Mesenchymal stem cell (in vitro differentiated cells and primary cell): ENCODE results near the gene FNDC10.
A peak's percentile ranks its signal among the peaks of the same experiment; 100 is the strongest.

Experiments used
- DNase-seq: peaks from one replicate; pipeline ENCODE4 v3.0.0-alpha.2; 2013
- H2AFZ ChIP-seq: one replicate; pipeline ENCODE4 v1.6.1; 2013; ENCODE audit warnings: low read depth, mild to moderate bottlenecking, control low read depth, inconsistent platforms, low read length, moderate library complexity
- H2AK5ac ChIP-seq: 2 replicates; pipeline ENCODE4 v1.6.1; 2013; ENCODE audit warnings: low read length, moderate library complexity, mild to moderate bottlenecking, inconsistent platforms; ENCODE audit not compliant: severe bottlenecking
- H2BK120ac ChIP-seq: one replicate; pipeline ENCODE4 v1.6.1; 2013; ENCODE audit warnings: low read depth, mild to moderate bottlenecking, inconsistent platforms, low read length, moderate library complexity
- H2BK12ac ChIP-seq, 2 experiments: one replicate each; pipeline ENCODE4 v1.6.1; 2013; ENCODE audit warnings: inconsistent platforms in 2 of 2, low read length in 2 of 2, mild to moderate bottlenecking in 2 of 2, moderate library complexity in 2 of 2, control low read depth in 1 of 2
- H2BK15ac ChIP-seq: one replicate; pipeline ENCODE4 v1.6.1; 2013; ENCODE audit warnings: mild to moderate bottlenecking, low read depth, inconsistent platforms; ENCODE audit not compliant: poor library complexity, severe bottlenecking
- H2BK5ac ChIP-seq: 2 replicates; pipeline ENCODE4 v1.6.1; 2013; ENCODE audit warnings: low read depth, mild to moderate bottlenecking, low read length, control low read depth, inconsistent platforms; ENCODE audit not compliant: poor library complexity, severe bottlenecking
- H3K14ac ChIP-seq, 2 experiments: one replicate each; pipeline ENCODE4 v1.6.1; 2013; ENCODE audit warnings: inconsistent platforms in 2 of 2, low read length in 2 of 2, control low read depth in 1 of 2, mild to moderate bottlenecking in 1 of 2, moderate library complexity in 1 of 2
- H3K18ac ChIP-seq, 2 experiments: one replicate each; pipeline ENCODE4 v1.6.1; 2013; ENCODE audit warnings: inconsistent platforms in 2 of 2, low read length in 2 of 2, control low read depth in 1 of 2, low read depth in 1 of 2, mild to moderate bottlenecking in 1 of 2
- H3K23ac ChIP-seq, 2 experiments: one replicate each; pipeline ENCODE4 v1.6.1; 2013; ENCODE audit warnings: inconsistent platforms in 2 of 2, low read length in 2 of 2, mild to moderate bottlenecking in 2 of 2, moderate library complexity in 2 of 2, control low read depth in 1 of 2
- H3K27ac ChIP-seq: 2 replicates; pipeline ENCODE4 v1.5.1; 2013; ENCODE audit warnings: mild to moderate bottlenecking, moderate library complexity, low read length, control low read depth, inconsistent platforms; ENCODE audit not compliant: poor library complexity, severe bottlenecking
- H3K27me3 ChIP-seq, 2 experiments: 2 replicates each; pipeline versions ENCODE4 v1.6.1 to v1.7.0; 2013; ENCODE audit warnings: low read length in 2 of 2, mild to moderate bottlenecking in 2 of 2, moderate library complexity in 2 of 2, control low read depth in 1 of 2, inconsistent platforms in 1 of 2; ENCODE audit not compliant: control insufficient read depth in 1 of 2, insufficient read depth in 1 of 2
- H3K36me3 ChIP-seq, 2 experiments: 2 replicates each; pipeline versions ENCODE4 v1.6.1 to v1.7.0; 2013; ENCODE audit warnings: low read length in 2 of 2, control low read depth in 1 of 2, inconsistent platforms in 1 of 2, low read depth in 1 of 2, mild to moderate bottlenecking in 1 of 2; ENCODE audit not compliant: insufficient read depth in 2 of 2, control insufficient read depth in 1 of 2
- H3K4ac ChIP-seq, 2 experiments: one replicate each; pipeline ENCODE4 v1.6.1; 2013; ENCODE audit warnings: inconsistent platforms in 2 of 2, low read length in 2 of 2, mild to moderate bottlenecking in 2 of 2, moderate library complexity in 2 of 2, control low read depth in 1 of 2, low read depth in 1 of 2
- H3K4me1 ChIP-seq: 2 replicates; pipeline ENCODE4 v1.6.1; 2013; ENCODE audit warnings: low read depth, low read length, control low read depth; ENCODE audit not compliant: control insufficient read depth, insufficient read depth
- H3K4me2 ChIP-seq: 2 replicates; pipeline ENCODE4 v1.6.1; 2013; ENCODE audit warnings: low read length, mild to moderate bottlenecking, inconsistent platforms; ENCODE audit not compliant: poor library complexity, severe bottlenecking
- H3K4me3 ChIP-seq, 2 experiments: 2 replicates each; pipeline versions ENCODE4 v1.5.1 to v1.7.0; 2013; ENCODE audit warnings: low read length in 2 of 2, mild to moderate bottlenecking in 2 of 2, control low read depth in 1 of 2, low read depth in 1 of 2; ENCODE audit not compliant: insufficient read depth in 1 of 2
- H3K79me1 ChIP-seq: replicated peaks from 2 replicates; pipeline ENCODE4 v1.6.1; 2013; ENCODE audit warnings: mild to moderate bottlenecking, control low read depth, low read length, inconsistent platforms; ENCODE audit not compliant: poor library complexity, severe bottlenecking
- H3K9ac ChIP-seq: 2 replicates; pipeline ENCODE4 v1.7.0; 2013; ENCODE audit warnings: mild to moderate bottlenecking, low read length, moderate library complexity
- H3K9me3 ChIP-seq: 2 replicates; pipeline ENCODE4 v1.7.0; 2013; ENCODE audit warnings: mild to moderate bottlenecking, low read length; ENCODE audit not compliant: control insufficient read depth
- H4K8ac ChIP-seq: one replicate; pipeline ENCODE4 v1.6.1; 2013; ENCODE audit warnings: inconsistent platforms, mild to moderate bottlenecking, low read length, moderate library complexity
- H4K91ac ChIP-seq: one replicate; pipeline ENCODE4 v1.6.1; 2013; ENCODE audit warnings: mild to moderate bottlenecking, low read length, inconsistent platforms
- WGBS: methylation state at CpG from one replicate; pipeline ENCODE4 v1.1.7; 2013; ENCODE audit warnings: mixed read lengths; 5-methylcytosine and 5-hydroxymethylcytosine counted together

Gene FNDC10

GRCh38 chr1:1598720-1599029, 1.3 kb downstream of the FNDC10 start:
- Histone ChIP-seq H2AFZ (no peak overlapping the region), H3K27me3 (peaks cover 73 to 74% of the 10 kb centered on the region in 2 experiments), H2BK120ac (no peak overlapping the region), H3K4me2 (no peak overlapping the region), H3K4ac (no peak overlapping the region), H3K36me3 (peaks cover 0 to 3% of the 10 kb centered on the region in 2 experiments), H2BK15ac (no peak overlapping the region), H3K9me3 (no peaks in the 10 kb centered on the region), H3K9ac (no peak overlapping the region), H4K8ac (no peak overlapping the region), H2AK5ac (no peak overlapping the region), H3K27ac (no peak overlapping the region), H3K18ac (no peak overlapping the region), H3K14ac (no peak overlapping the region), H2BK5ac (no peak overlapping the region), H3K4me1 (peaks cover 38% of the 10 kb centered on the region), H3K23ac (no peak overlapping the region), H3K79me1 (no peaks in the 10 kb centered on the region), H3K4me3 (no peak overlapping the region), H4K91ac (no peak overlapping the region), H2BK12ac (no peak overlapping the region)
- 89% methylated on average over 13 of the region's 13 CpGs for WGBS
- DNase-seq = no peak

- H4K8ac ChIP-seq = no peak overlapping the region
- peaks cover 38% of the 10 kb centered on the region for H3K4me1 ChIP-seq
- DNase-seq = no peak
- no peak overlapping the region for H3K4ac ChIP-seq
- no peak overlapping the region for H2BK5ac ChIP-seq
- no peak overlapping the region for H3K9ac ChIP-seq
- no peak overlapping the region for H2BK12ac ChIP-seq
- H3K79me1 ChIP-seq = no peaks in the 10 kb centered on the region
- no peak overlapping the region for H2BK120ac ChIP-seq
- H3K4me2 ChIP-seq = no peak overlapping the region
- no peak overlapping the region for H3K4me3 ChIP-seq
- no peak overlapping the region for H3K14ac ChIP-seq
- H2AFZ ChIP-seq = no peak overlapping the region
- 92% methylated on average over 26 of the region's 28 CpGs for WGBS
- H3K23ac ChIP-seq = no peak overlapping the region
- no peak overlapping the region for H3K27ac ChIP-seq
- H3K36me3 ChIP-seq = peaks cover 0 to 3% of the 10 kb centered on the region in 2 experiments
- no peak overlapping the region for H2AK5ac ChIP-seq
- H3K27me3 ChIP-seq = peaks cover 69% of the 10 kb centered on the region in 2 experiments
- no peak overlapping the region for H3K18ac ChIP-seq
- H3K9me3 ChIP-seq = no peaks in the 10 kb centered on the region
- no peak overlapping the region for H2BK15ac ChIP-seq
- H4K91ac ChIP-seq = no peak overlapping the region
These were observed 1.8 kb downstream of the FNDC10 start for GRCh38 chr1:1598051-1598719.

- Histone ChIP-seq H3K36me3 (peaks cover 0 to 3% of the 10 kb centered on the region in 2 experiments), H3K79me1 (no peaks in the 10 kb centered on the region), H2BK120ac (no peak overlapping the region), H3K9ac (no peak overlapping the region), H3K4me1 (peaks cover 36% of the 10 kb centered on the region), H3K4me3 (peak overlapping the region in 1 of 2 experiments; percentile 29), H3K27ac (no peak overlapping the region), H3K23ac (peak overlapping the region in 1 of 2 experiments; percentile 14), H2AFZ (no peak overlapping the region), H2BK12ac (no peak overlapping the region), H3K4me2 (peak overlapping the region; percentile 42), H3K27me3 (peaks cover 63 to 64% of the 10 kb centered on the region in 2 experiments), H3K9me3 (no peaks in the 10 kb centered on the region), H2AK5ac (no peak overlapping the region), H3K14ac (no peak overlapping the region), H3K4ac (no peak overlapping the region), H4K91ac (no peak overlapping the region), H3K18ac (peak overlapping the region in 1 of 2 experiments; percentile 11), H4K8ac (no peak overlapping the region), H2BK15ac (no peak overlapping the region), H2BK5ac (no peak overlapping the region)
- WGBS = 38% methylated on average over 12 of the region's 16 CpGs
- no peak for DNase-seq
These were observed 2.5 kb downstream of the FNDC10 start for GRCh38 chr1:1597275-1597930.

- Histone ChIP-seq H2BK120ac (no peak overlapping the region), H3K79me1 (no peaks in the 10 kb centered on the region), H3K27me3 (peaks cover 56 to 57% of the 10 kb centered on the region in 2 experiments), H3K4me3 (no peak overlapping the region), H2BK15ac (no peak overlapping the region), H3K27ac (no peak overlapping the region), H2AFZ (no peak overlapping the region), H2BK5ac (no peak overlapping the region), H3K36me3 (peaks cover 0 to 3% of the 10 kb centered on the region in 2 experiments), H3K14ac (no peak overlapping the region), H3K9me3 (no peaks in the 10 kb centered on the region), H3K4ac (no peak overlapping the region), H2AK5ac (no peak overlapping the region), H3K4me2 (no peak overlapping the region), H3K9ac (no peak overlapping the region), H3K4me1 (peaks cover 33% of the 10 kb centered on the region), H2BK12ac (no peak overlapping the region), H3K18ac (no peak overlapping the region), H3K23ac (no peak overlapping the region), H4K91ac (no peak overlapping the region), H4K8ac (no peak overlapping the region)
- no peak for DNase-seq
- 50% methylated on average over 12 of the region's 12 CpGs for WGBS
These were observed 3.3 kb downstream of the FNDC10 start for GRCh38 chr1:1596493-1597274.
